Activated CD8-positive, alpha-beta memory T cell treated with anti-CD3 and anti-CD28 coated beads for 36 hours (primary cell): Measurements from ENCODE around the gene SUB1. TPM values are rescaled to one million over a fixed set of nuclear protein-coding genes. Genes with fewer than 3 reads are reported as not detected.

ENCODE experiments used
- CTCF ChIA-PET: fragments of 350-600 bp; sonication (Branson Sonifier 250); formaldehyde crosslinking; loops from one replicate; lab custom pipeline; 2021; ENCODE audit warnings: antibody characterized with exemption; lab: Charles Lee
- POLR2A ChIA-PET: fragments of 350-600 bp; sonication (Branson Sonifier 250); formaldehyde crosslinking; loops from one replicate; lab custom pipeline; 2021; ENCODE audit warnings: antibody characterized with exemption; lab: Charles Lee
- total RNA-seq, 2 experiments: library from RNA; stranded (reverse); gene quantifications; one replicate each; pipeline ENCODE4 v1.2.3, GENCODE V29; 2021

Gene SUB1
- total RNA-seq, 2 experiments from 2014 or later = 474 TPM

GRCh38 chr5:32587067-32587551 lies 1.8 kb downstream of the SUB1 start:
- POLR2A ChIA-PET = interaction anchor here (0.9 to 1.3 kb wide), 3 partner anchors 27 to 56 kb away, joined by 3 to 11 read pairs (median 4); no protein-coding TSS in a partner anchor
- CTCF ChIA-PET = interaction anchor here (1.6 kb wide), 1 partner anchor 97 kb away, joined by 7 read pairs; no protein-coding TSS in a partner anchor

DNA sequence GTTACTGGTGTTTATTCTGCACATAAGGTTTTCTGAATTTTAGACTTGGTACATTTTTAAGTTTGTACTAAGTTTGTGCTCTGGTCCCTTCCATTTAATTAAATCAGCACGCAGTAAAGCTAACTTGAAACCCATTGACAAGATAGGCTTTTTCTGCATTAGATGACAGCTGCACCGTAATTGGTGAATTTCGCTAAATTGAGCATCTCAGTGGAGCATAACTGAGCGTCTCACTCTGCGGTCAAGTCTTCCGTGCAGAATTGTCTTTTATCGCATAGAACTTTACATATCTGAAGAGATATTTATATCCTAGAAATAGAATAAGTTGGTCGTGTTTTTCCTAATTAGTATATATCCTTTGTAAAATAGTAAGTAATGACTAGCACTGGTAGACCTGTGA lies 4.1 kb downstream of the SUB1 start:
- ChIA-PET CTCF (interaction anchor here (0.6 to 3.3 kb wide), 15 partner anchors 11 to 767 kb away, joined by 3 to 52 read pairs (median 4); no protein-coding TSS in a partner anchor), POLR2A (interaction anchor here (0.5 to 1.5 kb wide), 3 partner anchors 58 to 146 kb away, joined by 3 to 6 read pairs (median 4); no protein-coding TSS in a partner anchor)

DNA sequence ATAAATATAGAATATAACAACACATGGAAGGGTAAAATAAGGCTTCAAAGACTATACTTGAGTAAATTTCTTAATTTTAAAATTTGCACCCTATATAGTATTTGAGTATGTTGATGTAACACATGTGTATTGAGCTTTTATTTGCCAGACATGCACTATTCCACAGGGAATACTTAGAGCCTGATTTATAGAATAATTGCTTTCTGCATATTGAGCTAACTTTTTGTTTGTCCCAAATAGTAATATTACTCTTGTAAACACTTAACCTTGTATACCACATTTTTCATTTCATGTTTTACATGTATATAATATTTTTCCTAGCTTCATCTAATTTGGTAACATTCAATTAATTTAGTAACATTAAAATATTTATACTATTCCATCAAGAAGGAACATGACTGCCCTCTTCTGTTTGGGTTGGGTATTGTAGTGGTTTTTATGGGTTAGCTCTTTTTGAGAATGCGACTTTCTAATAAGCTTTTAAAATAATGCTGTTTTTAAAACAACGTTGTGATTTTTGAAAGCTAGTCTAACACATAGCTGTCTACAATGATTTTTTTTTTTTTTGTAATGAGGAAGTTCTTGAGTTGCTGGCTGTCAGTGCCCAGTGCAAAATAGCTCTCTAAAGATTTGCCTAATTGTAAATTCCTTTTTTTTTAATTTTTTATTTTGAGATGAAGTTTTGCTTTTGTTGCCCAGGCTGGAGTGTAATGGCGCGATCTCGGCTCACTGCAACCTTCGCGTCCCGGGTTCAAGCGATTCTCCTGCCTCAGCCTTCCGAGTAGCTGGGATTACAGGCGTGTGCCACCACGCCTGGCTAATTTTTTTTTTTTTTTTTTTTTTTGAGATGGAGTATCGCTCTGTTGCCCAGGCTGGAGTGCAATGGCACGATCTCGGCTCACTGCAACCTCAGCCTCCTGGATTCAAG lies 4.8 kb downstream of the SUB1 start:
- CTCF ChIA-PET = interaction anchor here (0.6 to 3.3 kb wide), 18 partner anchors 10 to 768 kb away, joined by 3 to 52 read pairs (median 4); no protein-coding TSS in a partner anchor

DNA sequence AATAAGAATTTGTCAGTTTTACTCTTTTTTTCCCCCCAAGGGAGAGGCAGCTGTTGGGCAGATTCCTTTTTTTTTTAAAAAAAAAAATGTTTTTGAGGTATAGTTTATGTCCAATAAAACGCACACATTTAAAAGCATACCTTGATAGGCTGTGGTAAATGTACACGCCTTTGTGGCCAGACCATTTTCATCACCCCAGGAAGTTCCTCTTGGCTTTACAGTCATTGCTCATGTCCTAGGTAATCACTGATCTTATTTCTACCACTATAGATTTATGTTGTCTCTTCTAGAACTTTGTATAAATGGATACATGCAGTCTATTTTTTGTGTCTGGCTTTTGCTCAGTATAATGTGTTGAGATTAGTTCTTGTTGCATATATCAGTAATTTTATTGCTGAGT lies 9.8 kb downstream of the SUB1 start:
- POLR2A ChIA-PET = no interaction called here
- CTCF ChIA-PET = no interaction called here

More for the DNA sequence above, 4.8 kb downstream of the SUB1 start:
- POLR2A ChIA-PET = interaction anchor here (0.5 to 1.5 kb wide), 4 partner anchors 59 to 147 kb away, joined by 3 to 6 read pairs (median 5); partner anchors contain the start of gene ZFR

DNA sequence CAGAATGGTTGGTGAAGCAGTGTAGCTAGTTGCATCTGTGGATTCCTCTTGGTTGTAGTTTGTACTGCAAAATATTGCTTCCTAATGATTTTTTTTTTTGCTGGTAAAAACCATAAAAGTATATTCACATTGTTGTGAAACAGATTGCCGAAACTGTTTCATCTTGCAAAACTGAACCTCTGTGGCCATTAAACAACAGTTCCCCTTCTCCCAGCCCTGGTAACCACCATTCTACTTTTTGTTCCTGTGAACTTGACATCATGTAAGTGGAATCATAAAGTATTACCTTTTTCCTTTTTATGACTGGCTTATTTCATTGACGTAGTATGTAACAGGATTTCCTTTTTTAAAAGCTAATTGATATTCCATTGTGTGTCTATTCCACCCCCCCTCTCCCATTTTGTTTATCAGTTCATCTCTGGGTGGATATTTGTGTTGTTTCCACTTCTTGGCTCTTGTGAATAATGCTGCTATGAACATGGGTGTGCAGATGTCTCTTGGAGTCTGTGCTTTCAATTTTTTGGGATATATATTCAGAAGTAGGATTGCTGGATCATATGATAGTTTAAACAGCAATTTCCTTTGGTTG lies 11.8 kb downstream of the SUB1 start:
- ChIA-PET CTCF (interaction anchor here (0.9 kb wide), 1 partner anchor 108 kb away, joined by 3 read pairs; no protein-coding TSS in a partner anchor), POLR2A (no interaction called here)

GRCh38 chr5:32598260-32598937 lies 13.0 kb downstream of the SUB1 start:
- CTCF ChIA-PET = no interaction called here
- POLR2A ChIA-PET = no interaction called here

DNA sequence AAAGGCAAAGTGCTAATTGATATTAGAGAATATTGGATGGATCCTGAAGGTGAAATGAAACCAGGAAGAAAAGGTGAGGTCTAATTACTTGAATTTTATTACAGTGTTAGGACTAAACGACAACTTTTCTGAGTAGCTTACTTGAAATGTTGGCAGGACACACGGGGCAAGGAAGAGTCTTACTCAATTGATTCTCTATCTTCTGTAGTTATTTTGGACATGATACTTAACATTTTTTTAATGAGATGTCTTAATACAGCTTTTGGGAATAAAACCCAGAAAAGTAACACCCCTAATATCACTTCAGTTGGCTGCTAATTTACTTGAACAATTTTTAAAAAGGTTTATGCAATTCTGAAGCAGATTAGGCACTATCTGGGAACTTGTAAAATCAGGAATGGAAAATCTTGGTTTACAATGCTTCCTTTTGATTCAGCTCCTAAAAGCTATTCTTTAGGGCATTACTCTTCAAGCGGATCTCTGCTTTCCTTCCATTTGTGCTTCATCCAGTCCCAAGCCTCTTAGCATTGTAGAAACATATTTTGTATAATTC lies 13.7 kb downstream of the SUB1 start:
- CTCF ChIA-PET = no interaction called here
- POLR2A ChIA-PET = no interaction called here

- ChIA-PET POLR2A (no interaction called here), CTCF (interaction anchor here (1.3 kb wide), 1 partner anchor 10 kb away, joined by 4 read pairs; no protein-coding TSS in a partner anchor)
Measured at GRCh38 chr5:32600054-32600622, 14.8 kb downstream of the SUB1 start.

DNA sequence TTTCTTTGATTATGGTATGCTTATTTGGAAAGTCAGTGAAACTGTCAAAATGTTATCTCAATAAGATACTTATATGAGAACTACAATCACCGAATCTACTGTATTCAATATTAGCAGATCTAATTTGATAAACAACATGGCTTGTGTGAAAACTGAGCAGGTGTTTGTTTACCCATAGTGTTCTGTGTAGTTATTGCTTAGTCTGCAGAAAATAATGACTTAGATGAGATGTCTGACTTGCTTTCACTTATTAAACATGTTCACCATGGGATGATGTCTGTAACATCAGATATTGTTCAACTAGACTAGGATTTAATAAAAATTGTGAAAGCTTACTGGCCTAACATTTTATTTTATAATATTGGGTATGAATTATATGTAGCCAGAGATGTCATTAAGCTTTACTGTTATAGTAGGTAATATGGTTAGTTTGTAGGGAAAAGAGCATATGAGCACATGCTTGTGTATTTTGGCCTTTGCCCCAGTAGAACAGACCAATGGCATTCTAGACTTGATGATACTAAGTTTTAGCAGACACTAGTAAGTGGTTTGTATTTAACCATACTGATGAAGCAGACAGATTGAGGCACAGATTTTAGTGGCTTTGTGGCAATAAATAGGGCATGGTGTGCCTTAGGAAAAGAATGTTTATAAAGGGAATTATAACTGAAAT lies 16.4 kb downstream of the SUB1 start:
- POLR2A ChIA-PET = no interaction called here
- CTCF ChIA-PET = no interaction called here

- ChIA-PET CTCF (no interaction called here), POLR2A (no interaction called here)
Measured at GRCh38 chr5:32602906-32603305, 17.5 kb downstream of the SUB1 start.

DNA sequence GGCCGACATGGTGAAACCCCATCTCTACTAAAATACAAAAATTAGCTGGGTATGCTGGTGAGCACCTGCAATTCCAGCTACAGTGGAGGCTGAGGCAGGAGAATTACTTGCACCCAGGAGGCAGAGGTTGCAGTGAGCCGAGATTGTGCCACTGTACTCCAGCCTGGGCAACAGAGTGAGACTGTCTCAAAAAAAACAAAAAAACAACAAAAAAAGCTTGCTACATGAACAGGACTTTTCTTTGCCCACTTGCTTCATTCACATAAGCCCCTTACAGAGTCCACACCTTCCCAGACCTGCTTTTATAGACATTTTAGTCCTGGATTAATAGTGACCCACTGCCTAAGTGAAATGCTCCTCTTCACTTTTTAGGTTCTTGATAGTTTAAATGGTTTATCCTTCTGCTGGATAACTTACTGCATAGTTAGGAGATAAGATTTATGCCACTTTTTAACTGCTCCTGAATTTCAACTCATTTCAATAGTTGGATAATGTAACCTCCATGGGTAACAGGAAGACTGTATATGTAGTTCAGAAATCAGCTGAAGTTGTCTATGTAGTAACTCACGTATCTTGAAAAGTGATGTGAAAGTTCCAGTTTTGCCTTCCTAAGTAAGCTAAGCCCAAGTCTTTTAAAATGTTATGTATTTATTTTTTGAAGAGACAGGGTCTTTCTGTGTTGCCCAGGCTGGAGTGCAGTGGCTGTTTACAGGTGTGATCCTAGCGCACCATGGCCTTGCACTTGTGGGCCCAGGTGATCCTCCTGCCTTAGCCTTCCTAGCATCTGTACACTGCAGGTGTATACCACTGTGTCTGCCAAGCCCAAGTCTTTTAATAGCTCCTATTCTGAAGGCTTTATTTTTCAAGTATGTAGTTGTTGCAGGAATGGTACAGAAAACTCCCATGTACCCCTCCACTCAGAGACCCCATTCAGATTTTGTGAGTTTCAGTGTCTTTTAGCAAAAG lies 19.7 kb downstream of the SUB1 start:
- ChIA-PET CTCF (interaction anchor here (0.7 kb wide), 1 partner anchor 15 kb away, joined by 5 read pairs; no protein-coding TSS in a partner anchor), POLR2A (no interaction called here)

- CTCF ChIA-PET = no interaction called here
- POLR2A ChIA-PET = no interaction called here
Measured at GRCh38 chr5:32605766-32606152, 20.4 kb downstream of the SUB1 start.

GRCh38 chr5:32612134-32612888 lies 27.0 kb downstream of the SUB1 start:
- CTCF ChIA-PET = interaction anchor here (0.8 to 3.4 kb wide), 4 partner anchors 22 to 283 kb away, joined by 3 to 21 read pairs (median 4); no protein-coding TSS in a partner anchor
- POLR2A ChIA-PET = no interaction called here

DNA sequence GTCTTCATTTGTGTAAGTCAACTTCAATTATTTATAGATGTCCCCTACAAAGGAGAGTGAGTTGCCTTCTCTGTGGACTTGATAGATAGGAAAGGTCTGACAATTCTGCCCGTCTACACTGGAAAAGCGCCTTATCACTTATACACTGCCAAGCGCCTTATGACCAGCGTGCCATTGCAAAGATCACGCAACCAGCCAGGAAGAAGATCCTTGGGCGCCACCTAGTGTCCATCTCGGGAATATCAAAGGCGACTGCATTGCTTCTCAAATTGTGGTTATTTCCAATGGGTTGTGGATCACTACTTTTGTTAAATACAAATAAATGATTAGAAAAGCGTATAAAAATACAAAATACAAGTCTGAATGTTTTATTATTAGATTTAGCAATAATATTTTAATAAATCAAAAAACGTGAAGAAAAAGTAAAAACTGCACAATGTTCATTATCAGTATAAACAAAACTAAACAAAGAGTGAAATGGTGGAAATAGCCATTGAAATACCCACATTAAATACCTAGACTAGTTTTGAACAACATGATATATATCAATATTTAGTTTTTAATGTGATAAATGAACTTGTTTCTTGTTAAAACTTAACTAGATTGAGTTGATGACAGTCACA lies 27.8 kb downstream of the SUB1 start:
- POLR2A ChIA-PET = interaction anchor here (0.7 kb wide), 1 partner anchor 27 kb away, joined by 3 read pairs; no protein-coding TSS in a partner anchor
- CTCF ChIA-PET = interaction anchor here (1.1 to 3.4 kb wide), 3 partner anchors 23 to 284 kb away, joined by 4 to 21 read pairs (median 5); no protein-coding TSS in a partner anchor

DNA sequence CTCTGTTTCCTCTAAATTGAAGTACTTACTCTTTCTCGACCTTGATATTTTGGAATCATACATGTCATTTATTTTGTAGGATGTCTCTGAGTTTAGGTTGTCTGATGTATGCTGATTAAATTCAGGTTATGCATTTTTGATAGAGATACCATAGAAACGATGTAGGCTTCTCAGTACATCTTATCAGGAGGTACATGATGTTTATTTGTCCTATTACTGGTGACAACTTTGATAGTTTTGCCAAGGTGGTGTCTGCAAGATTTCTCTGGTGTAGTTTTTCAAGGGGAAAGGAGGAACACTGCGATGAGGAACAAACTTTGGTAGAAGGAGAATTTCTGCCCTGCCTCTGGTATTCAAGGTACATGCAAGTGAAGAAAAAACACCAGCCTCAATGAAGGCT lies 29.9 kb downstream of the SUB1 start:
- CTCF ChIA-PET = no interaction called here
- POLR2A ChIA-PET = no interaction called here
